Midbrain (tissue), 1 donor: ENCODE results near the gene SPC24.
A peak's percentile ranks its signal among the peaks of the same experiment; 100 is the strongest.

Experiments
- DNase-seq: peaks from one replicate; lab custom pipeline; 2025; lab: John Stamatoyannopoulos, UW

SPC24 gene, protein sequence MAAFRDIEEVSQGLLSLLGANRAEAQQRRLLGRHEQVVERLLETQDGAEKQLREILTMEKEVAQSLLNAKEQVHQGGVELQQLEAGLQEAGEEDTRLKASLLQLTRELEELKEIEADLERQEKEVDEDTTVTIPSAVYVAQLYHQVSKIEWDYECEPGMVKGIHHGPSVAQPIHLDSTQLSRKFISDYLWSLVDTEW

DNA sequence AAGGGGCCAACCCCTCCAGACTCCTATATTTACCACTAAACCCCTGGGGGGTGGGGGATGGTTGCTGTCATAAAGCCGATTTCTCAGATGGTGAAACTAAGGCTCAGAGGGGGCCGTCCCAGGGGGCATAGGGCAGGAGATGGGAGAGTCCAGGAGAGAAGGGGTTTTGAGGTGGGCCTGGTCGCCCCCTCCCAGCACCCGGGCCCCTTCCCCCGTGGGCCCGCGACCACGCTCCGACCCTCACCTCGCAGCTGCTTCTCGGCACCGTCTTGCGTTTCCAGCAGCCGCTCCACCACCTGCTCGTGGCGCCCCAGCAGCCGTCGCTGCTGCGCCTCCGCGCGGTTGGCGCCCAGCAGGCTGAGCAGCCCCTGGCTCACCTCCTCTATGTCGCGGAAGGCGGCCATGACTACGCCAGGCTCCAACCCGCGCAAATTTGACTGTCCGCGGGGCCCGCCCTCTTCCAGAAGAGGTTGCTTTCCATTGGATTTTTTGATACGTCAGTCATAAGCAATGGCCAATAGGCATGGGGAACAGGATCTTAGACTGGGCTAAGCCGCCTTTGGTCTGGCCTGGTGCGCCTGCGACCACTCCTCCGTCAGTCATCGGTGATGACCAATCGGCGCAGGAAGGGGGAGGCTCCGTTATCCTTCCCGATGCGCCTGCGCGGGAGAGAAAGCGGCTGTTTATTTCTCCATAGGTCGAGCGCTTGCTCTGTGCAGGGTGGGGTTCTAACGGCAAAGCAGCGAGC, at the start of gene SPC24:
Gene SPC24 (minus strand): TSS at position 410 of the 748 bp plus-strand sequence. CDS start 6 bp downstream, at position 404.
- peak; percentile 98 for DNase-seq

DNA sequence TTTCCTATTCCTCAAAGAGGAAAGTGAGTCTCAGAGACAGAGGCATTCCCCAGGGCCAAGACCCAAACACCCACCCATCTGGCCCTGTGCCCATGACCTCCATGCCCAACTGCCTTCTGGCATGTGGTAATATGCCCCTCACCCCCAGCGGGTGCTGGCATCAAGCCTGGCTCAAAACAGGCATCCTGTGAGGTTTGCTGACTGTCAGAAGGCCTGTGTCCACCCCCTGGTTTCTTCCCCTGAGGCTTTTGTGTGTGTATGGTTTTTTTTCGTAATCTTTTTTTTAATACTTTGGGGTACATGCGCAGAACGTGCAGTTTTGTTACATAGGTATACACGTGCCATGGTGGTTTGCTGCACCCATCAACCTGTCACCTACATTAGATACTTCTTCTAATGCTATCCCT, 49.4 kb upstream of the SPC24 start:
- DNase-seq = no peak

DNA sequence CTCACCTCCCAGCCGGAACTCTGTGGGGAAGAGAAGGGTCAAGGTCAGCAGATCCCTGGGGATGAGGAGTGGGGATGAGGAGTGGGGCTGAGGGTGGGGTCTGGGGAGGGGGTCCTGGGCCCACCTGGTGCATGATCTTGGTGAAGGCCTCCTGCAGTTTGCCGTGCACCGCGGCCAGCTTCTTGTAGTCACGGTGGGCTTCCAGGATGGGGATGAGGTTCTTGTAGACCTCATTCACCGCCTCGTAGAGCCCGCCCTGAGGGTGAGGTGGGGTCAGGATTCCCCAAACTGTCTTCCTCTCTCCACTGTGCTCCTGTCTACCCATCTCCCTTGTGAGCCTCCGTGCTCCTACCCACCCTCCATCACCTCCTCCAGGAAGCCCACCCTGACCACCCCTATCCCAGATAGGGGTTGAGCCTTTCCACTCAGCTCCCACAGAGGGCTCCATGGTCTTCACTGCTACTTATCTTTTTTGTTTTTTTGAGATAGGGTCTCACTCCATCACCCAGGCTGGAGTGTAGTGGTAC, 48.6 kb upstream of the SPC24 start:
- no peak for DNase-seq

DNA sequence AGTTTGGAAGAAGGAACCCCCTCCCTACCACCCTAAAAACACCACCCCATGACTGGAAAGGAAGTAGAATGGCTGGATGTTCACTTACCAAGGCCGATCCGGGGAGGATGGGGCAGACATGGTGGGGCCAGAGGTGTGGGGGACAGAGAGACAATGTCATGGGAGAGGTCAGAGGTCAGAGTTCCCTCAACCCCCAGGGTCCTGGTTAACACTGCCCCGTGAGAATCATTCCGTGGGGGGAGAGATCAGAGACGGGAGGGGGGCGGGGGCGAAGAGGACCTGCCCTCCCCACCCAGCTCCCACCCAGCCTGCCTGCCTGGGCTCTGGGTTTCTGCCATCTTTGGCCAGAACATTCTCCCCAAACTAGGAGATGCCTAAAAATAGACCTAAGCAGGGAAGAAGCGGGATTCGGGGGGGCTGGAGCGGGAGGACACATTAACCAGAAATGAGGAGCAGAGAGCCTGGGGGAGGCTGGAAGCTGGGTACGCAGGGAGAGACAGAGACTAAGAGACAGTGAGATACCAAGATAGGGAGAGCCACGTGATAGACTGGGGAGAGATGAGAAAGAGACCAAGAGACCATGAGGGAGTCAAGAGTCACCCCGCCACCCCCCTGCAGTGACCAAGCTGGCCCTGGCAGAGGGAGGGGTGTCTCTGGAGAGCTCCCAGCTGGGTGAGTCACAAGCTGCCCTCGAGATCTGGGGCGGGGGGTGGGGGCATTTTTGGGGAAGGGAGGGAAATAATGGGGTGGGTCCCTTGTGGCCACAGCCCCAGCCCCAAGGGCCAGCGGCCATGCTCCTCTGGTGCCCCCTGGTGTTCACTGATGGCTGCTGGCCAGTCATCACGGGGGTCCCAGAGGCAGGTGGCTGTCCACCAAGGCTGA, 47.9 kb upstream of the SPC24 start:
- peak; percentile 50 for DNase-seq

DNA sequence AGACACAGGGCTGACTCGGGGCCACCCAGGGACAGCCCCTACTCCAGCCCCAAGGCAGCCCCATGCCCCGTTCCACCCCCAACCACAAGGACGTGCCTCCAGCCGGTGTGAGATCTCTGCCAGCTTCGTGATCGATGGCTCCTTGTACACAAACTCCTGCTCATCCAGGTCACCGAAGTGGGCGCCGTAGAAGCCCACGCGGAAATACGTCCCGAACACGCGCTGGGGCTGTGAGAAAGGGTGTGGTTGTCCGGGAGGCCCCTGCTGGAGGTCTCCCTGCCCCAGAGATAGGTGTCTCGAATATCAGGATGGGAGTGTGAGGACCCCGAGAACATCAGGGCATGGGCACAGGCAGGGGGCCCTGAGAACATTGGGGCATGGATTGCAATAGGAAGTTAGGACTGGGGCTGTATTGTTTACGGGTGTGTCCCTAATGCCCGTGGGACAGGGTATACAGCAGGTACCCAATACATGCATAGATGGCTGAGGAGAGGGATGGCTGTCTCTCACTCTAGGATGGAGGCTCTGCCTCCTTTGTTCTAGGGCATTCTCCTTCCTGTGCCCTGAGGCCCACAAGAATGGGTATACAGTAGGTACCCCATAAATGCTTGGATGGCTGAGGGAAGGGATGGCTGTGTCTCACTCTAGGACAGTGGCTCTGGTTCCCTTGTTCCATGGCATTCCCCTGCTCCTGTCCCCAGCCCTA, 47.1 kb upstream of the SPC24 start:
- DNase-seq = no peak

DNA sequence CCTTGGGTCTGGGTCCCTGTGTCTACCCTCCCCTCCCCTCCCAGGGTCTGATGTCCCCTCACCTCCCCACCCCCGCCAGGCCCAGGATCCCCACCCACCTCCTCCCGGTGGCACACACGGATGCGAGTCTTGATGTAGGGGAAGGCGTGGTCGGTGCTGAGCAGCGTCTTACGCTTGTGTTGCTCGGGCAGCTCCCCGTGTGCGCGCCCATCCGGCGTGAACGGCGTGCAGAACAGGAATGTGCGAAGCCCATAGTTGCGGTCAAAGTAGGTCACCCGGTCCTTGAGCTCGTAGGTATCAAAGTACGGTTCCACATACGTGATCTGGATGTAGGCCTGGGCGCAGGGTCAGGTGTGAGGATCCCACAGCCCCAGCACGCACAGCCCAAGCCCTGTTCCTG, 46.2 kb upstream of the SPC24 start:
- DNase-seq = no peak

DNA sequence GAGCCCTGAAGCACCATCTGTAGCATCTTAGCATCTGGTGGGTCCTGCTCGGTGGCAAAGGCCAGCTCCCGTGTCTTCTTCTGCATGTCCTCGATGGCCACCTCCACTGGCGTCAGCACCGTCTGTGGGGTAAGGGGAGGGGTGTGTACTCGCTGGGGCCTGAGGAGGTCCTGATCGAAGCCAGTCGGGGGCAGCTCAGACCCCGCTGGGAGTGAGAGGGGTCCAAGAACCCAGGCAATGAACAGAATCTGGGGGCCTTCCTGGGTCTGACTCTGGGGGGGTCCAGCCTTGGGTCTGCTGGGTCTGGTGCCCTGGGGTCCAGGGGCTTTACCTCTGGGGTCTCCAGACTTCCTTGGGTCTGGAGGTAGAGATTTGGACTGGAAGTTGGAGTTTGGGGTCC, 45.3 kb upstream of the SPC24 start:
- DNase-seq = no peak

DNA sequence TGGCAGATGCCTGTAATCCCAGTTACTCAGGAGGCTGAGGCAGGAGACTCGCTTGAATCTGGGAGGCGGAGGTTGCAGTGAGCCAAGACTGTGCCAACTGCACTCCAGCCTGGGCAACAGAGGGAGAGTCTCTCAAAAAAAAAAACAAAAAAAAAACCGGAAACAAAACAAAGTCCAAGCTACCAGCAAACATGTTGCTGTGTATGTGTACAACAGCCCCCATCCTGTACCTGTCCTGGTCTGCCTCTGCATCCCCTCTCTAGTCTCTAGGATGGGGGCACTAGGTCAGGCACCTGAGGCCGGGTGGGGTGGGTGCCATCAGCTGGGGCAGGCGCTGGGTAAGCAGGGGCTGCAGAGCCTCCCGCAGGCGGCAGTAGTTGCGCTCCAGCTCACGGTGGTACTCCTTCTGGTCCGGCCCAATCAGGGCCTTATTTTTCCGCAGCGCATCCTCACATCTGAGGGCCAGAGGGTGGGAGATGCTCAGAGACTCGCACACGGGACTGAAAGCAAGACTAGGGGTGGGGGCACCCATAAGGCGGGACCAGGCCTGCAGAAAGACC, 44.5 kb upstream of the SPC24 start:
- DNase-seq = no peak

DNA sequence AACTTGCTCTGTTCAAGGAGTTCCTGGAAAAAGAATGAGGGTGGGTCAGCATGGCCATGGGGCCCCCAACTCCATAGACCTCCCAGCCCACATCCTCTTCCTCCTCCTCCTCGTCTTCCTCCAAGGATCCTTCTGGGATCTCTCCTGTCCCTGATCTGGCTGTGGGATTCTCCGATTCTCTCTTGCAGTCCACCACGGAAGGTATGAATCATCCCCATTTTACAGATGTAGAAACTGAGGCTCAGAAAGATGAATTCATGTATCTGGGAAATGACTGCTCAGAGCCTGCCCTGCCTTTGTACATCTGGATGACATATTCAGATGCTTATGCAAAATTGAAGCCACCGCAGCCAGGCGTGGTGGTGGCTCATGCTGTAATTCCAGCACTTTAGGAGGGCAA, 43.9 kb upstream of the SPC24 start:
- no peak for DNase-seq

DNA sequence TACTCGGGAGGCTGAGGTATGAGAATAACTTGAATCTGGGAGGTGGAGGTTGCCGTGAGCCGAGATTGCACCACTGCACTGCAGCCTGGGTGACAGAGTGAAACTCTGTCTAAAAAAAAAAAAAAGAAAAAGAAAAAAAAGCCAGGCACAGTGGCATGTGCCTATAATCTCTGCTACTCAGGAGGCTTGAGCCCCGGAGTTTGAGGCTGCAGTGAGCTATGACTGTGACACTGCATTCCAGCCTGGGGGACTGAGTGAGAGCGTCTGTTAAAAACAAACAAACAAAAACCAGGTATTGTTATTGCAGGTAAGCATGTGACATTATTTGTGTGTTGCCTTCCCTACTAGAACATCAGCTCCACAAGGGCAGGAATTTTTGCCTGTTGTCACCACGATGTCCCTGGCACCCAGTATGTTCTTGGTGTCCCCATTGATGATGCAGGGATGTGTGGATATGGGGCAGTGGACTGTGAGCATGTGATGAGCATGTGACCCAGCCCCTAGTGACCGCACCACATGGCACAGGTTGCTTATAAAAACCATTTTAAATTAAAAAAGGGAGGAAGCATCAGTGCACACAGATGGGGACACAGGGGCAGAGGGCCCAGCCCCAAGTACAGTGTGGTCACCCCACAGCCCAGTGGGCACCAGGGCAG, 43.3 kb upstream of the SPC24 start:
- no peak for DNase-seq

DNA sequence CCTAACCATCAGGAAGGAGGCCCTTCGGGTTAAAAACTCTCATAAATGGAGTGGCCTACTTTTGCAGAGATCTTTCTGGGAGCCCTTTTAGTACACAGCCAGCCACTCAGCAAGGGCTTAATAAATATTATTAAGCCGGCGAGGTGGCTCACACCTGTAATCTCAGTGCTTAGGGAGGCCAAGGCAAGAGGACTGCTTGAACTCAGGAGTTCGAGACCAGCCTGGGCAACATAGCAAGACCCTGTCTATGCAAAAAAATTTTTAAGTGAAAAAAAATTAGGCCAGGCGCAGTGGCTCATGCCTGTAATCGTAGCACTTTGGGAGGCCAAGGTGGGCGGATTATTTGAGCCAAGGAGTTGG, 42.6 kb upstream of the SPC24 start:
- no peak for DNase-seq

DNA sequence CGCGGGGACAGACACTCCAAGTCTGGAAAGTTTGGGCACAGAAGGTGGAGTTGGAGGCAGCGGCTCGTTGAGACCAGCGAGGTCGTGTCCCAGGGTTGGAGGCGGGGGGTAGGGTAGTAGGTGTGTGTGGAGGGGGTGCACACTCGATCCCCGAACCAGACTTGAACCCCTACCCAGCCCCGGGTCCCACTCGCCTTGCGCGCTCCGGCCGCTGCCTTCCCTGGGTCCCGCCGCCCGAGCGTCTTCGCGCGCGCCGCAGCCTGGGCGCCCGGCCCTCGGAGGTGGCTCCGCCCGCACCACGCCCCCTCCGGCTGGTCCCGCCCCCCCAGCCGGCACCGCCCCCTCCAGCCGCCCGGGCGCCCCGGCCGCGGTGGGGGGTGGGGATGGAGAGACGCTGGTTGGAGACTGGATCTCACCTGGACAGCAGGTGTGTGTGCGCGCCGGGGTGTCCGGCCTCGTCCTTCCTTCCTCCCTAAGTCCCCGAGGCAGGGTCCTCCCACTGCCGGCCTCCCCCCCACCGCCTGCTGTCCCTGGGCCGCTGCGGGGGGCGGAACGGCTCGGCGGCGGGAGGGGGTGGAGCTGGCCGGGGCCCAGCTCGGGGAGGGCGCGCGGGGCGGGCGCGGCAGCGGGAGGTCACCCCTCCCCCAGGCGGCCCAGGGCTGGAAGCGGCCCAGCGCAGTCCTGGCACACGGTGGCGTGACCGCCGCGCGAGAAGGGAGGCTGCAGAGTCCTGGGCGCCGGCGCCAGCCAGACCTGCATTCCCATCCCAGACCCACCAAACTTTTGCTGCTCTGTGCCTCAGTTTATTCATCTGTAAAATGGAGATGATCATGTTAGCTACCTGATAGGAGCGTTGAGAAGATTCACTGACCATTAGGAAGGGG, 42.0 kb upstream of the SPC24 start, which contains the start of gene KANK2:
Gene KANK2 (minus strand): TSS at position 255 of the 884 bp plus-strand sequence. CDS start 3,034 bp downstream, outside the sequence.
- peak; percentile 77 for DNase-seq

DNA sequence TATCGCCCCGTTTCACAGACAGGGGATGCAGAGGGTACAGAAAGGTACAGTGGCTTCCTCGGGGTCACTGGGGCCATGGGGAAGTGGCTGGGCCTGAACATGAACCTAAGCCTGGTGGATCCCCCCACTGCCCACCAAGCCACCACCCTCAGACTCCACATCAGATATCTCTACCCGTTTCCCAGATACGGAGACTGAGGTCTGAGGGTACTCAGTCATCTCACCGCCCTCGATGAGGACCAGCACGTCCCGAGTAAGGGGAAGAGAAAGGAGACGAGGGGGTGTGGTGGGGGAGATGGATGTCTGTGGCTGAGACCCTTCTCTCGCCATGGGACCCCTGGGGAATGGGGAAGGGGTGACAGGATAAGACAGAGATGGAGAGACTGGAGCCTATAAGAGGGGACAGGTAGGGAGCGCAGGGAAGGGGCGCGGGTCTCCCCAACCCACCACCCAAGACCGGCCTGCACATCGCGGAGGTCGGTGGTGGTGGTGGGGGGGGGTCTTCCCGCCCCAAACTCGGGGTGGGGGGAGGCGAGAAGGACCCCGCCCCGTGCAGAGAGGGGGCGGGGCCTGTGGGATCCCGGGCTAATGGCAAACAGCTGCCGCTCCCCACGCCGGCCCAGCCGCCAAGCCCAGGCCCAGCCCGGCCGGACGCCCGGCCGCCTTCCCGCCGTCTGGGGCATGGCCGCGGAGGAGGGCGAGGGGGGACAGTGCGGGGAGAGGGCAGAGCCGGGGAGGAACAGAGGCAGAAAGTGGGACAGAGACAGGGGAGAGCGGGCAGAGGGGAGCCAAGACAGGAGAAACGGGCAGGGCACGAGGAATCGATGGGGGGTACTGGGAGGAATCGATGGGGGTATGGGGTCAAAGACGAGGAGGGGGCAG, 41.1 kb upstream of the SPC24 start:
- DNase-seq = no peak

DNA sequence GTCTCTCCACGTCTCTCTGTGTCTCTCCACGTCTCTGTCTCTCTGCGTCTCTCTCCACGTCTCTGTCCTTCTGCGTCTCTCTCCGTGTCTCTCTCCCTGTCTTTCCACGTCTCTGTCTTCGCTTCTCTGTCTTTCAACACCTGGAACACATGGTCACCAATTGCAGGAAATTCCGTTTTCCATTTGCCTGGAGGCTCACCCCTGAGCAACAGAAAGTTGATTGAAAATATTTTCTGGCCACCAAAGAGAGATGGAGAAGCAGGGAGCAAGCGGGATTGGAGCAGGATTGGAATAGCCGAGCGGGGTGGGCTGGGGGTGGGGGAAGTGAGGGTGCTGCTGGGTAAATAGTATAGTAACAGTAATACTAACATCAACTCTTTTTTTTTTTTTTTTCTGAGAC, 40.1 kb upstream of the SPC24 start:
- no peak for DNase-seq

DNA sequence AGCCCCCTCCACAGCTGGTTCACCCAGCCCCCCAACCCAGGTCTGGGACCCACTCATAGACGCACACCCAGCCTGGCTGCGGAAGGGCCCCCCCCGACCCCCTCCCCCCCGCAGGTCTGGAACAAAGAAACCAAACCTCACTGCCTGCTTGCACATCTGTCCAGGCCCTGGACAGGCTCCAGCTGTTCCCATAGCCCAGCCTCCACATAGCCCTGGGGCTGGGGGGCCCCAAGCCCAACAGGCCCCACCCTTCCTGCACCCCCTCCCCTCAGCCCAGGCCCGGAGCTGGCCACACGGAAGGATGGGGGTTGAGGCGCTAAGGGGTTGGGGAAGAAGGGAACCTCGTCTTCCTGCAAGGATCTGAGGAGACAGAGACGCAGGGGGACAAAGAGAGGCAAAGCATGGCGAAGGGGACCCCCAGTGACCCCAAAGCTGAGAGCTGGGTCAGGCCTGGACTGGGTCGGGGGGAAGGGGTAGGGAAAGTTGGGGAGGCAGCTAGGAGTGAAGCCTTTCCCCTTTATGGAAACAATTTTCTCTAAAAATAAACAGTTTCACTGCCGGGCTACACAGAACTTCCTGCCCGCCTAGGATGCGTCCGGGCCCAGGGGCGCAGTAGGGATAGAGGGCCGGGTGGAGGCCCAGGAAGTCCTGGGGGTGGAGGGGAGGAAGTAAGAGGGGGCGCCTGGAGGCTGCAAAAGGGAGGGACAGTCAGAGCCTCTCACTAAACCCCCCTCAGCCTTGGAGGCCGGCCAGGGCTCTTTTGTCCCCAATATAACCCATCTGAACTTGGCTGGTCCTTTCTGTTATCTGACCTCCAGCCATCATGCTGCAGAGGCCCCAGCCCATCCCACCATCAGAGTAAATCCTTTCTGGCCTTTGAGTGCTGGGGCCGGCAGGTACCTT, 39.3 kb upstream of the SPC24 start:
- no peak for DNase-seq

DNA sequence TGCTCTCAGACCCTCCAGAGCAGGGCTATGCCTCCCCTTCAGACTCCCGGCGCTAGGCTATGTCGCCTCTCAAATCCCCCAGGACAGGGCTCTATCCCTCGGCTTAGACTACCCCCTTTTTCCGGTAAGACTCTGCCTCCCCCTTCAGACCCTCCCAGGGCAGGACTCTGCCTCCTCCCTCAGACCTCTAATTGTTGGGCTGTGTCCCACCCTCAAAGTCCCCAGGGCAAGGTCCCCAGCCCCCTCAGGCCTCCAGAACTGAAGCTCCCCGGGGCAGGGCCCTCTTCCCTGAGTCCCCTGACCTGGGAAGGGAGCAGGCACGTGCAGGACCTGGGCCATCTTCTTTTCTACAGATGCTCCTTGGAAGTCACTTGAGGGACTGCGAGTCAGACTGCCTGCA, 38.6 kb upstream of the SPC24 start:
- DNase-seq = no peak

DNA sequence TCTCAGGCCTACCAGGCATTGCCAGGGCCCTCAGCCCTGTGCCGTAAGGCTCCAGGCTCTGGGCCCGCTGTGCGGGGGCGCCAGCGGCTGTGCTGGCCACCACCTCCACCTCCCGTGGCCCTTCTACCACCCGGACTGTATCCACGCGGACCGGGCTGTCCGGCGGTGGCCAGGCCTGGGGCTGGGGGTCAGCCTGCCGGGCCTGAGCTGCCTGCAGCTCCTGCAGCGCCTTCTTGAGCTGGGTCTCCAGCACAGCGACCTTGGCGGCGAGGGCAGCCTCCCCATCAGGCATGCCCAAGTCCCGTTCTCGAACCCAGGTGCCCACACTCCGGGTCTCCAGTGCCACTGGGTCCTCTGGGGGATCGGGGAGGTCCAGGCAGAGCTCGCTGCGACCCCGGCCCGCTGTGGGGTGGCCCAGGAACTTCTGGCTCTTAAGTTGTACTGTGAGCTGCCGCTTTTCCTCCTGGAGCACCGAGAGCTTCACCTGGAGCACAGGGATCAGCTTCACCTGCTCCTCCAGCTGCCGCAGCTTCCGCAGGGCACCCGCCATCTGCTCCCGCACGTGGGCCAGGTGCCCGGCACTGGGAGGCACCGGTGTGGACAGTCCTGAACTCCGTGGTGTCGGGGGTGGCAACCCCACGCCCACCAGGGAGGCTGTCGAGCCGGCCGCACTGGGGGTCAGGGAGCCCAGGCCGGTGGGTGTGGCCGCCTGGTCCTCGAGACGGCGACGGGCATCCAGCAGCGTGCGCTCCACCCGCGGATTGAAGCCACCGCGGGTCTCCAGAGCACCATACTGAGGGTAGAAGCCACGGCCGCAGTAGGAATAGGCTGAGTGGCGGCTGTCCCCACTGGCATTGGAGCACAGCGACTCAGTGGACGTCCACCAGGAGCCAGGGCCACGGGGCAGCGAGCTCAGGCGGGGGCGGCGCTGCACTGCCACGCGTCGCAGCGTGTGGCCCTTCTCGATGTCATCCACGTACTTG, 37.7 kb upstream of the SPC24 start:
- no peak for DNase-seq
